M059J (cell line): ENCODE measurements around the gene EBPL. TPM values are rescaled to one million over a fixed set of nuclear protein-coding genes. Genes with fewer than 3 reads are reported as not detected.
A peak's percentile ranks its signal among the peaks of the same experiment; 100 is the strongest.
"Not testable (repeated sequence)": the region's sequence is repeated elsewhere in the genome, so short reads cannot be mapped to it uniquely, and the experiment has no call there.

ENCODE experiments used
- DNase-seq: peaks from one replicate; pipeline ENCODE4 v3.0.0-alpha.2; 2012; ENCODE audit warnings: low read depth
- total RNA-seq: library from RNA; depleted of rRNA; stranded (reverse); fragments of >200 nt; shearing (Covaris generic); gene quantifications from 2 replicates; pipeline ENCODE4 v1.2.3, GENCODE V29; 2014; rRNA removed

EBPL gene
- 70.8 and 91.9 TPM in 2 replicates for total RNA-seq

DNA sequence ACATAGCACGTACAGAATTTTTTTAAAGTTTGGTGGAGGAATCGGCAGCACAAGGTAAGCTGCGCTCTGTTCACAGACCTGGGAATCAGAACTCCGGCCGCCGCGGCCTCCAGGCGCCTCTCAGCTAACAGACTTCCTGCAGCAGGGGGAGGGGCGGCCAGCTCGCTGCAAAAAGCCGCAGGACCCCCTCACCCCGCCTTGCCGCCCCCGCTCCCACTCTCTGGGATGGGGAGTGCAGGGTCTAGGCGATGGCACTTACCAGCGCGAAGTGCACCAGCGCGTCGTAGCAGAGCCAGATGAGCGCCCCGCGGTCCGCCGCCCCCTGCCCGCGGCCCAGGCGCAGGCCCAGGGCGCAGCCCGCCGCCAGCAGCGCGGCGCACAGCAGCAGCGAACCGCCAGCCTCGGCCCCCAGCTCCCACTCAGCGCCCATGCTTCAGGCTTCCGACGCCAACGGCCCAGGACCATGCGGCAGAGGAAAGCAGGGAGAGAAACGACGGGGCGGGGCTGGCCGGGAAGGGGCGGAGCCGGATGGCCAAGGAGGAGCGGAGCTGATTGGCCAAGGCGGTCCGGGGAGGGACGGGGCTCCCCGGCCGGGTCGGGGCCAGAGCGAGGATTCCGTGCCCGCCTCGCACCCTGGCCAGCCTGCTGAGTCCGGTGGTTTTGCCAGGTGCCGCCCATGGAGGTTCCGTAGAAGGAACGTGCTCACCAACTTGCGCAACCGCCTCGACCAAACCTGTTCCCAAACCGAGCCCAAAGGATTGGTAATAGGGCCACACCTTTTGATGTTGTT, at the start of gene EBPL:
Gene EBPL, minus strand, starts transcription at position 492 of the 790 bp plus-strand sequence. Its CDS starts 62 bp downstream, at position 430.
- DNase-seq: peak; percentile 86

DNA sequence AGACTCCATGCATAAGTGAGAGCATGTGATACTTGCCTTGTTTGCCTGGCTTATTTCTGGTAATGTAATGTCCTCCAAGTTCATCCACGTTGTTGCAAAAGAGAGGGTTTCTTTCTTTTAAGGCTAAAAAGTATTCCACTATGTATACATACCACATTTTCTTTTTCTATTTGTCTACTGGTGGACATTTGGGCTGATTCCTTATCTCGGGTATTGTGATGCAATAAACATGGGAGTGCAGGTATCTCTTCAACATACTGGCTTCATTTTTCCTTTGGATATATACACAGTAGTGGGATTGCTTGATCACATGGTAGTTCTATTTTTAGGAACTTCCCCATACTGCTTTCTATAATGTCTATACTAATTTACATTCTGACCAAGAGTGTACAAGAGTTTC, 49.6 kb upstream of the EBPL start:
- no peak for DNase-seq

DNA sequence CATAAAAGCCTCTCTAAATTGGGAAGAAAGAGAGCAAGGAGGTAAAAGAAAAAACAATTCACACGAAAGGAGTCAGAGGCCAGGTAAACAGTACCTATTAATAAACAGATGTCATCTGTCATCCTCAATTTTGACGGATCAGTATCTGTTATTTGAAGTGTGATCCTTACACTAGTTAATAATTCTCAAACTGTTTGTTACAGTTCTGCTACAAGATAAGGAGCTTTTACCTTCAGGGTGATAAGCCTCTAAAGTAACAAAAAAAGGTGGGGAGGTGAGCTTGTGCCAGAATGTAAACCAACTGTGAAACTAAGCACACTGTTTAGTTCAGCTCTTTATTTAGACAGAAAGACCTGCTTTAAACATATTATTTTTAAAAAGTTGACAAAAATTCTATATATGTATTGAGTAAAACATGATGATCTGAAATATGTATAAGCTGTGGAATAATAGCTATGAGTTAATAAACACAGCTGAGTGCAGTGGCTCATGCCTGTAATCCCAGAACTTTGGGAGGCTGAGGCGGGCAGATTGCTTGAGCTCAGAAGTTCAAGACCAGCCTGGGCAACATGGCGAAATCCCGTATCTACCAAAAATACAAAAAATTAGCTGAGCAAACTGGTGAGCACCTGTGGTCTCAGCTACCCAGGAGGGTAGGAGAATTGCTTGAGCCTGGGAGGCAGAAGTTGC, 48.4 kb upstream of the EBPL start:
- DNase-seq: no peak

DNA sequence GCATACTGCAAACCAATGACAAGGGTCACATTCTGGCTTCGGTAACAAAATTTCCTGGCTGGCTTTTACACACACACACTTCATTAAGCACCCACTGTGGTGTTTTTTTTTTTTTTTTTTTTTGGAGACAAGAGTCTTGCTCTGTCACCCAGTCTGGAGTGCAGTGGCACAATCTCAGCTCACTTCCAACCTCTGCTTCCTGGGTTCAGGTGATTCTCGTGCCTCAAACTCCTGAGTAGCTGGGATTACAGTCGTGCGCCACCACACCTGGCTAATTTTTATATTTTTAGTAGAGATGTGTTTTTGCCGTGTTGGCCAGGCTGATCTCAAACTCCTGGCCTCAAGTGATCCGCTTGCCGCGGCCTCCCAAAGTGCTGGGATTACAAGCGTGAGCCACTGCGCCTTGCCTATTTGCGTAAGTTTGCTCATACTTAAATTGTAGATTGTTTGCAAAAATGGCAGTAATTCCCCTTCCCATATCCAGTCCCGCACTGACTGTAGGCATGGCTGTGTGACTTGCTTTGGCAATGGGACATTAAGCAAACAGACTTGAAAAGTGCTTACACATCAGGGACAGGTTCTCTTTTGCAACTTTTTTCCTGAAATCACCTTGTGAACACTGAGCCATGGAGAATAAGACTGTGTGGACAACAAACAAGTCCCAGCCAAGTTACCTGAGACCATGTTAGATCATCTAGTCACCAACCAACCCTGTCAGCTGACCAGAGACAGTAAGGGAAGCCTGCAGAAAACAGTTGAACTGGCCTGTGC, 42.1 kb upstream of the EBPL start:
- DNase-seq: peak; percentile 11

DNA sequence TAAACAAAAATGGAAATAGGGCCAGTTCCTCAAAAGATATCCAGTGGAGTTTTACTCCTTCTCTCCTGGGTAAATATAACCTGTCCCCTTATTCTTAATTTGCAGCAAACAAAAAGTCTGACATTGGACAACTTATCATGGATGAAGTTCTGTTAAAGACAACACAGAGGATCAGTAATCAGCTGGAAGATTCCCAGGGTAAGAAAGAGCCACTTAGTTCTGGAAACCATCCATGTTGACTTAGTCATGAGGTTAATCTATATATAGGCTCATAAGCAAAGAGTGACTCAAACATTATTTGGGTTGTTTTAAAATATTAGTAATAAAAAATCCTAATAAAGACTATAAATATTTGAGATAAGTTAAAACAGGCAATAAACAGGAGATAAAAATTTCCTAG, 40.5 kb upstream of the EBPL start:
- DNase-seq: peak; percentile 54

DNA sequence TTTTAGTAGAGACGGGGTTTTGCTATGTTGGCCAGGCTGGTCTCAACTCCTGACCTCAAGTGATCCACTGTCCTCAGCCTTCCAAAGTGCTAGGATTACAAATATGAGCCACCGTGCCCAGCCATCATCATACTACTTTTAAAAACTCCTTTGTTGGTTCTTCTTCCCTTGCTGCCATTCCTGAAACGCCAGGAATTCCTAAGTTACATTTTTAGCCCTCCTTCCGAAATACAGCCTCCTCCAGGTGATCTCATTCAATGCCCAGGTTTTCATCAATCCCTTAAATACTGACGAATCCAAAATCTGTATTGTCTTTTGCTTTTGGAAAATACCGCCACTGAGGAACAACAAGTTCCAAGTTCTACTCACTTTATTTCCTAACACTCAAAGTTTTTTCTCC, 25.3 kb upstream of the EBPL start:
- no peak for DNase-seq

DNA sequence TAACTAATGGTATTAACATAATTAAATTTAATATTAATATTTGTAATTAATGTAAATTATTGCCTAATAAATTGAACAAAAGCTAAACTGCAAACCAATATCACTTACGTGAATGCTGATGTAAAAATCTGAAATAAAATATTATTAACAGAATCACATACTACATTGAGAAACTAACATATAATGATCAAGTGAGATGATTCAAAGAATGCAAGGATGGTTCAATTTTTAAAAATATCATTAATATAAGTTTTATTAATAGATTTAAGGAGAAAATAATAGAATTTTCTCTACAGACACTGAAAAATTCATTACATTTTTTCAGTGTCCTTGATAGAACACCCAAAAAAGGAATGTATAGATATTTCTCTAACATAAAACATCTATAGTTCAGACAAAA, 23.5 kb upstream of the EBPL start:
- no peak for DNase-seq

DNA sequence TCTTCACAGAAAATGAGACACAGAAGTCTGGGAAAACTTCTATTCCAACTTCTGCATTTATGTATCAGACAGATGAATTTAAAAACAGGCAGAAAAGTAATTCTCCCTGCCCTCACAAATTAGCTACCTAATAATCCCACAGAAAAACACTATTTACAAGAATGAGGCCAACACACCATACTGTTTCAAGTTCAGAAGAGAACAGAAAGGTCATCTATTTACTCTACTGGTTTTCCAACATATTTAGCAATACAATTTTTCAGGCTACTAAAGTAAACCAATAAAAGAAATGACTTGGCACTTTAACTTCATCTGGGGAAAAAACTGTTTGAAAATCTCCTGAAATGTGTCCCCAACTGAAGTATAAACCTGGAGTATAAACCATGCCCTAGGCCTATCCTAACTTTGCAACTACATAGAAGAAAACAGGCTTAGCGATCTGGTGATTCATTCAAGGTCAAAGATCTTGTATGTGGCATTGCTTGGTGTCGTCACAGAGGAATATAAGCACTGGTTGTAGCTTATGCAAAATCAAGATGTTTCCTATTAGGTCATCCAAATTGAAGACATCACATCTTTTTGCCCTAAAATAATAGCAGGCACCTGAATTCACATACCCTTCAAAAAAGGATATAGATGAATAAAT, 20.1 kb upstream of the EBPL start:
- DNase-seq: peak; percentile 76

DNA sequence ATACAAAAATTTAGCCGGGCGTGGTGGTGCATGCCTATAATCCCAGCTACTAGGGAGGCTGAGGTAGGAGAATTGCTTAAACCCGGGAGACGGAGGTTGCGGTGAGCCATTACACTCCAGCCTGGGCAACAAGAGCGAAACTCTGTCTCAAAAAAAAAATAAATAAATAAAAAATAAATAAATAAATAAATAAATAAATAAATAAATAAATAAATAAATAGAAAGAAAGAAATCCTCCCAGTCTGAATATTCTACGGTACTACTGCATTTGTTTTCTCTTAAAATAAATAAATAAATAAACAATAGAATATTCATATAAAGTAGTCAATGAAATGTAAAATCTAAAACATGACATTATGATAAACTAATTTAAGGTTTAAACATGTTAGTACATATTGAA, 13.0 kb upstream of the EBPL start:
- not testable (repeated sequence) for DNase-seq

DNA sequence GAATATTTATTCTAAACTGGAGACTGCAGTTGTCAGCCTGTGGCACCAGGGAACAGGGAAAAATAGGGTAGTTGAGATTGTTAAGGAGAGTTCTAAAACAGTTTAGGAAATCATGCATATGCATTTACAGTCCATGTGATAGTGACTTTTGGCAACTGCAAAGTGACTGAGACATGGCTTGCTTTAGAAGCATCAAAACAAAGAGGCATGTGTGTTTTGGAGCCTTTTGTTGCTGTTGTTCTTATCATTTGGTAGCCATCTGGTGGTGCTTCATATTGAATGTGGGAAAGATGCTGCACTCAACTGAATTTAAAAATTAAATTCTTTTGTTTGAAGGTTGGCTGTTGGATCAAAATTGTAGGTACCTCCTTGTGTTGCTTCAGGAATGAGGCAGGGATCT, 10.2 kb upstream of the EBPL start:
- DNase-seq: no peak

DNA sequence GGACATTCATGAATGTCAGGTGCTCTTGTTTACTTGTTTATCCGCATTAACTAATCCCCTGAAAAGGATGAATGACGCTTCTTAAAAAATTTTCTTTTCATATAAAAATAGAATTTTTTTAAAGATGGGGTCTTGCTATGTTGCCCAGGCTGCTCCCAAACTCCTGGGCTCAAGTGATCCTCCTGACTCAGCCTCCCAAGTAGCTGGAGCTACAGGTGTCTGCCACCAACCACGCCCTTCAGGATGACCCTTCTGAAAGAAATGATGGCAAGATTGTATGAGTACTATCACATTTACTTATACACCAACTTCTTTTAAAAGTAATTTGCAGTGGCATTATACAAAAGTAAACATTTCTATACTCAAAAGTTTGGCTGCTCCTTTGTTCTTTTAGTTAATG, 6.2 kb upstream of the EBPL start:
- no peak for DNase-seq

DNA sequence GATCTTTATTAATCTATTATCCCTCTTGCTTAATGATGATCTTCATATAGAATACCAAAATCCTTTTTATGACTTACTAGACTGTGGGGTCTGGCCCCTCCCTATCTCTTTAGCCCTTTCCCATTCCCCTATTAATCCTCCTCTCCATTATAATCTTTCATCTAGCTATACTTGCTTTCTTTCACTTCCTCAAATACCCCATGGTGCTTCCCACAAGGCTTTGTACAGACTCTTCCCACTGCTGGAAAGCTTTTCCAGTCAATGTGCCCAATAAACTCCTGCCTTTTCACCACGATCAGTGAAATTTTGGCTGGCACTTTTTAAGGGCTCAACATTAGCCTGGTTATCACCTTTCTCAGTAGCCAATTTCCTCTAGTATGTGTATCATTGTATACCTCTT, 3.2 kb upstream of the EBPL start:
- DNase-seq: no peak

DNA sequence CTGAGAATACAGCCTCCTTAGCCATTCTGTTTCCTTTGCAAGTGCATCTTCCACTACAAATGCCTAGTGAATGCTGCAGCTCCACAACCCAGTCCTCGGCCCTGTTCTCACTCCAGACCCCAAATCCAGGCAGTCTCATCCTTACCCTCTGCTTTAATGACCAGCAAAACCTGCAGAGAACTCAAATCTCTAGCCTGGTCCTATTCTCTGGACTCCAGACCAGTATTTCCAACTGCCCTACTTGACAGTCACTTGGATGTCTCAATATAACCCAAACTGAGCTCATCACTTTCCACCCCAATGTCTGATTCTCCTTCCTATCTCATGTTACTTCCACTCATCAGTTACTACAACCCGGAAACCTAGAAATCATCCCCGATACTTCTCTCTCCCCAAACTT, 2.6 kb upstream of the EBPL start:
- no peak for DNase-seq

DNA sequence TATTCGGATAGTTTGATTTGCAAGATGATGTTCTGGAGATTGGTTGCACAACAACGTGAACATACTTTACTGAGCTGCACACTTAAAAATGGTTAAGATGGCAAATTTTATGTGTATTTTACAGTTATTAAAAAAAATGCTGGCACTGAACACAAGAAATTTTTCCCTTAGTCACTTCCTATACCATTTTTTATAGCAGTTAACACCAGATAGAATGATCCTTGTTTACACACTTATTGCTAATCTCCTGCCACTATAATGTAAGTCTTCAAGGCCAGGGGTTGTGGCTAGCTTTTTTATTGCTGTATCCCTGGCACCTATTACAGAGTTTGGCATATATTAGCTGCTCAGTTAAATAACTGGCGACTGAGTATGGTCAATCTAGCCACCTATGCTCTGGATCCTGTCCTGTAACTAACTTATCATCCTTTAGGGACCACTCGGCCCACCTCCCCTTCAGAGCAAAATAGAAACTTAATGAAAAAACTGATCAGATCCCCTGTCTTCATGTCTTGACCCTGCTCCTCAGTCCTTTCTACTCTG, 2.0 kb upstream of the EBPL start:
- DNase-seq: no peak

DNA sequence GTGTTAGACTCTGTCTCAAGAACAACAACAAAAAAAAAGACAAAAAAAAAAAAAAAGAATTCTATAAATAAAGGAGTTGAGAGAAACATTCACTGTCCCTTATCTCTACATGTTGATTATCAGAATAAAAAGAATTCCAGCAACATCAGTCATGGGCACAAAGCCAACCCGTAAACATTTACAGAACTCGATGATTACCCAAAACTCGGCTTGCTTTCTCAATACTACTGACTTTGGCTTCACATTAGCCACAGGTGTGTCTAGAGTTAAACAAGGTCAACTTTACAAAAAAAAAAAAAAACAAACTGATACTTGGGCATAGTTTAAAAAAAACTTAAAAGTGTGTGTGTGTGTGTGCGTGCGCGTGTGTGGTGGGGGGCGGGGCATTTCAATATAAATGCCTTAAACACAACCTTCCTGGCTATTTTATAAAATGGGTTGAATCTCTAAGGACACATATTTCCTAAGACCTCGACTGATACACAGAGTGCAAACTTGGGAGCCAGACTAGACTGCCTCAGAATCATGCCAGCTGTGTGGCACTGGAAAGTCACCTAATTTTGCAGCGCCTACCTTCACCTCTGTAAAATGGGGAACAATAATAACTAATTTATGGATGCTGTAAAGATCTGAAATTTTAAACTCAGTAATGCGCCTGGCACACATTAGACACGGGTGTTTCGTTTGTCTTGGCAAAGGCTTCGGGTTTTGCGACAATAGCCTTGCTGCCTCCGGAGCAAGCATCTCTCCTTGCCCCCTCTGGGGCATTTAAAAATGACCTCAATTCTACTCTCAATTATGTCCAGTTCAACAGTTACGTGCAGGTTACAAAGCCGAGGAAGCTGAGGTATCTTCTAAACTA, 922 bp downstream of the EBPL start:
- peak; percentile 68 for DNase-seq

DNA sequence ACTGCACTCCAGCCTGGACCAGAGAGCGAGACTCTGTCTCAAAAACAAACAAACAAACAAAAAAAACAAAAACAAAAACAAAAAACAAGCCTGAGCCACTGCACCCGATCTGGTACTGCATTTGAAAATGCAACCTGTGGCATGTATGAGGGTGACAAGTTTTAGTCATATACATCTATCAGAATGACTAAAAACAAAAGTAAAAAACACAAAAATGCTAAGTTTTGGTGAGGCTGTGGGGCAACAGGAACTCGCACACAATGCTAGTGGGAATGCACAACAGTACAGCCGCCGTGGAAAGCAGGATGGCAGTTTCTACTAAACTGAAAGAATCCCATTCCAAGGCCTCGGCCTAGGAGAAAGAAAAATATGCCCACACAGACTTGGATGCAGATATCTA, 7.8 kb downstream of the EBPL start:
- no peak for DNase-seq

DNA sequence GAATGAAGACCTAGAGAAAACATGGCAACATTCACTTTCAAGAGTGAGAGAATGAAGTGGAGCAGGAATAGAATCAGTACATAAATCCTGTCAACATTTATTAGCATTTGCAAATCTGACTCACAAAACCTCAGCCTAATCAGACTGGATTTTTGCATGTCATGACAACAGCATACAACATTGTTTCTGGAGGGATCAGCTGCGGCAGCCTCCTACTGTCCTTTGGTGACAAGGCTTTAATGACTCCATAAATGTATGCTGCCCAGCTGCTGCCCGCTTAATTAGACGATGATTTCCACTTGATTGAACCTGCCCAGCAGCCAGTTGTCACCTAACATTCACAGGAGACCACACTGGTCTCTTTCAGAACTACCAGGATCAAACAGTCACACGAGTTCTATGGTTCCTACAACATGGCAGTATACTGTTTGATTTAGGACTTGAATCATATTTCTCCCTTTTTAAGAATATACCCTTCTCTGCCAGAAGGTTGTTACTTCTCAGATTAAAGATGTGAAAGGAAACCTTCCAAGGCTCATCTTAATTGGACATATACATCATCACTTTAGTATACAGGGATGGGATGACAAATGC, 9.3 kb downstream of the EBPL start:
- DNase-seq: peak; percentile 85

DNA sequence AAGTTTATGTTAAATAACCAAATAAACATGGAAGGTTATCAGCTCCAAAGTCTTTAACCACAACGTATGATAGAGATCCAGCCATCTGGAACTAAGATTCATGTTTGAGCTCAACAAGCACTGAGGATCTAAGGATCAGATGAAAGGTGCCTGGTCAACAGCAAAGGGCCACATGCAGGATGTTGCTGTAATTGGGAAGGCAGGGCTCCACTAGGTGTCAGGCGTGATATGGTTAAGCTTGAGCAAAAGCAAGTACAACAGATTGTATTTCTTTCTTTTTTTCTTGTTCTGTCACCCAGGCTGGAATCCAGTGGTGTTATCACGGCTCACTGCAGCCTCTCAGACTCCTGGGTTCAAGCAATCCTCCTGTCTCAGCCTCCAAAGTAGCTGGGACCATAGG, 12.0 kb downstream of the EBPL start:
- DNase-seq: peak; percentile 21

DNA sequence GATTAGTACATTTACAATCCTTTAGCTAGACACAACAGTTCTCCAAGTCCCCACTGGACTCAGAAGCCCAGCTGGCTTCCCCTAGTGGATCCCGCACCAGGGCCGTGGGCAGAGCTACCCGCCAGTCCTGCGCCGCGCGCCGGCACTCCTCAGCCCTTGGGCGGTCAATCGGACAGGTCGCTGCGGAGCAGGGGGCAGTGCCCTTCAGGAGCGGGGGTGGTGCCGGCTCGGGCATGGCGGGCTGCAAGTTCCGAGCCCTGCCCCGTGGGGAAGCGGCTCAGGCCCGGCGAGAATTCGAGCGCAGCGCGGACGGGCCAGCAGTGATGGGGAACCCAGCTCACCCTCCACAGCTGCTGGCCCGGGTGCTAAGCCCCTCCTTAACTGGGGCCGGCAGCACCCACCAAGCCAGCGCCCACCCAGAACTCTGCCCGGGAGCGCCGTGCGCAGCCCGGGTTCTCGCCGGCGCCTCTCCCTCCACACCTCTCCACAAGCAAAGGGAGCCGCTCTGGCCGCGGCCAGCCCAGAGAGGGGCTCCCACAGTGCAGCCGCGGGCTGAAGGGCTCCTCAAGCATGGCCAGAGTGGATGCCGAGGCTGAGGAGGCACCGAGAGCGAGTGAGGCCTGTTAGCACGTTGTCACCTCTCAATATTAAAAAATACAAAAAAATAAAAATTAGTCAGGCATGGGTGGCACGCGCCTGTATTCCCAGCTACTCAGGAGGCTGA, 12.9 kb downstream of the EBPL start:
- DNase-seq: no peak
